Measurements from ENCODE around the gene RBM5. TPM values are rescaled to one million over a fixed set of nuclear protein-coding genes. Genes with fewer than 3 reads are reported as not detected.

Gene RBM5
- total RNA-seq, 4 donors from 2014 or later = 131 to 244 (median 138) TPM

GRCh38 chr3:50136714-50137405 lies 48.1 kb downstream of the RBM5 start:
- 39 to 44% methylated on average over 5 to 6 of the region's 6 CpGs for WGBS, 2 donors
- no peak overlapping the region for H3K4me3 ChIP-seq (ENCODE audit: low read depth, poor library complexity, severe bottlenecking)
- intact Hi-C loops (cut with DNase I; ENCODE audit: low total_unique reads) = no loop called here

GRCh38 chr3:50137531-50137930 lies 48.8 kb downstream of the RBM5 start:
- TF ChIP-seq, protein P1, sequence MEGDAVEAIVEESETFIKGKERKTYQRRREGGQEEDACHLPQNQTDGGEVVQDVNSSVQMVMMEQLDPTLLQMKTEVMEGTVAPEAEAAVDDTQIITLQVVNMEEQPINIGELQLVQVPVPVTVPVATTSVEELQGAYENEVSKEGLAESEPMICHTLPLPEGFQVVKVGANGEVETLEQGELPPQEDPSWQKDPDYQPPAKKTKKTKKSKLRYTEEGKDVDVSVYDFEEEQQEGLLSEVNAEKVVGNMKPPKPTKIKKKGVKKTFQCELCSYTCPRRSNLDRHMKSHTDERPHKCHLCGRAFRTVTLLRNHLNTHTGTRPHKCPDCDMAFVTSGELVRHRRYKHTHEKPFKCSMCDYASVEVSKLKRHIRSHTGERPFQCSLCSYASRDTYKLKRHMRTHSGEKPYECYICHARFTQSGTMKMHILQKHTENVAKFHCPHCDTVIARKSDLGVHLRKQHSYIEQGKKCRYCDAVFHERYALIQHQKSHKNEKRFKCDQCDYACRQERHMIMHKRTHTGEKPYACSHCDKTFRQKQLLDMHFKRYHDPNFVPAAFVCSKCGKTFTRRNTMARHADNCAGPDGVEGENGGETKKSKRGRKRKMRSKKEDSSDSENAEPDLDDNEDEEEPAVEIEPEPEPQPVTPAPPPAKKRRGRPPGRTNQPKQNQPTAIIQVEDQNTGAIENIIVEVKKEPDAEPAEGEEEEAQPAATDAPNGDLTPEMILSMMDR (IDR thresholded peaks at IDR 0.05) = no peak
- no peak for TF ChIP-seq POLR2A (IDR thresholded peaks at IDR 0.05)
- WGBS, 2 donors = 91 to 93% methylated on average over 6 of the region's 6 CpGs
- no peak for DNase-seq (ENCODE audit: low spot score in 2 of 2)
- intact Hi-C loops (cut with DNase I; ENCODE audit: low total_unique reads) = no loop called here
- no peak overlapping the region for H3K4me3 ChIP-seq (ENCODE audit: low read depth, poor library complexity, severe bottlenecking)

More at GRCh38 chr3:50136714-50137405, 48.1 kb downstream of the RBM5 start:
- DNase-seq (ENCODE audit: low spot score in 2 of 2) = no peak
- TF ChIP-seq, protein P1 (IDR thresholded peaks at IDR 0.05) = no peak
- no peak for TF ChIP-seq POLR2A (IDR thresholded peaks at IDR 0.05)

DNA sequence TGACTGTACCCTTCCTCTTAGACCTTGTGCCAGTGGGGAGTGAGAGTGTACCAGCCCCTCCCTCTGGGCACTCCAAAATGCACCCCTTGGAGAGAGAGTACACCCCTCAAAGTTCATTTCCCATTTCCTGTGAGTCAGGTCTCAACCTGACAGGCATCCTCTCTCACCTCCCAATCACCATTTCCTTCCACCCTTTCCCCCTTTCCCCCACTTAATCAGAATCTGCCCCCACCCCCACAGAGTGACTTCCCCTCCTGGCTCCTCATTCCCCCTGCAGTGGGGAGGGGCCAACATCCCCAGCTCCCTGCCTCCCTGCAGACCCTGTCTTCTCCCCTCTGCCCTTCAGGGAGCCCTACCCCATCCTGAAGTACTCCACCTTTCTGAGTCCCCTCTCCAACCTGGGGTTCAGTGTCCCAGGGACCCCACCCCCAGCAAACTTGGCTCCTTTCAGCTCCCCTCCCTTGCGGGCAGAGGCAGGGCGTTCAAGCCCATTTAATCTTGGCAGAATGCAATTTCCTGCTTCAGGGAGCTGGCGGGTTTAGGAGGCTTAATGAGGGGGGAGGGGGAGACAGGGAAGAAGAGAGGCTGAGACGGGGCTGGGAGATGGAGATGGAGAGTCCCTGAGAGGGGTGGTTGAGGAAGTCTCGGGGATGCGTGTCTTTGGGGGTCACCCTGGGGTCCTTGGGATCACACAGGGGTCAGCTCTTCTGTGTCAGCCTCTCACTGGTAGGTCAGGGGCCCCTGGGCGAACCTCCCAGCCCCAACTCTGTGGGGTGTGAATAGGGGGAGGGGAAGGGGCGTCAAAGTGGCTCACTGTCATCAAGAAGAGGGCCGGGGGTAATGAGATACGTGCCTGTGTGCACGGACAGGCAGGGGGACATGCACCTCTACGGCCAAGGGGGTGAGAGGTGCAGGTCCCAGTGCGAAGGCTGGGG lies 49.8 kb downstream of the RBM5 start:
- WGBS, 2 donors = 18 to 19% methylated on average over 13 of the region's 13 CpGs
- TF ChIP-seq POLR2A (IDR thresholded peaks at IDR 0.05) = no peak
- TF ChIP-seq, protein P1 (IDR thresholded peaks at IDR 0.05) = no peak
- DNase-seq (ENCODE audit: low spot score in 2 of 2) = no peak
- intact Hi-C loops (cut with DNase I; ENCODE audit: low total_unique reads) = no loop called here
- no peak overlapping the region for H3K4me3 ChIP-seq (ENCODE audit: low read depth, poor library complexity, severe bottlenecking)

GRCh38 chr3:50139308-50139707 lies 50.6 kb downstream of the RBM5 start:
- H3K4me3 ChIP-seq (ENCODE audit: low read depth, poor library complexity, severe bottlenecking) = no peak overlapping the region
- TF ChIP-seq POLR2A (IDR thresholded peaks at IDR 0.05) = no peak
- TF ChIP-seq, protein P1 (IDR thresholded peaks at IDR 0.05) = no peak
- WGBS, 2 donors = 64 to 80% methylated on average over 5 to 6 of the region's 6 CpGs
- no peak for DNase-seq (ENCODE audit: low spot score in 2 of 2)
- intact Hi-C loops (cut with DNase I; ENCODE audit: low total_unique reads) = no loop called here

- no peak for DNase-seq (ENCODE audit: low spot score in 2 of 2)
- no peak overlapping the region for H3K4me3 ChIP-seq (ENCODE audit: low read depth, poor library complexity, severe bottlenecking)
- WGBS, 2 donors = 79 to 90% methylated on average over 3 to 12 of the region's 13 CpGs
- intact Hi-C loops (cut with DNase I; ENCODE audit: low total_unique reads) = no loop called here
- TF ChIP-seq POLR2A (IDR thresholded peaks at IDR 0.05) = no peak
- TF ChIP-seq, protein P1 (IDR thresholded peaks at IDR 0.05) = no peak
Measured at GRCh38 chr3:50139718-50140423, 51.2 kb downstream of the RBM5 start.

Measured in lower leg skin (tissue), 4 donors.